GM18526 (cell line): ENCODE results near the gene ARSD.

Experiments used
- POLR2A ChIP-seq: IDR thresholded peaks from 3 replicates; pipeline ENCODE4 v1.6.1; 2011; ENCODE audit not compliant: insufficient read length; ENCODE audit errors: extremely low read depth

The ARSD gene

GRCh38 chrX:2871831-2872230, 57.3 kb downstream of the ARSD start:
- TF ChIP-seq POLR2A, result no peak

GRCh38 chrX:2870650-2871049, 58.5 kb downstream of the ARSD start:
- TF ChIP-seq POLR2A, result no peak

GRCh38 chrX:2867206-2867605, 61.9 kb downstream of the ARSD start:
- no peak for TF ChIP-seq POLR2A

GRCh38 chrX:2863646-2864045, 65.5 kb downstream of the ARSD start:
- no peak for TF ChIP-seq POLR2A

- no peak for TF ChIP-seq POLR2A
Observed at GRCh38 chrX:2862404-2862803, 66.7 kb downstream of the ARSD start.

GRCh38 chrX:2859197-2859797, 69.8 kb downstream of the ARSD start:
- TF ChIP-seq POLR2A, result no peak

- TF ChIP-seq POLR2A, result no peak
Observed at GRCh38 chrX:2857566-2857965, 71.6 kb downstream of the ARSD start.

GRCh38 chrX:2855761-2856160, 73.4 kb downstream of the ARSD start:
- no peak for TF ChIP-seq POLR2A

GRCh38 chrX:2854918-2855317, 74.2 kb downstream of the ARSD start:
- TF ChIP-seq POLR2A, result no peak
